HepG2 (cell line): Measurements from ENCODE around the gene TBKBP1. TPM values are rescaled to one million over a fixed set of nuclear protein-coding genes. Genes with fewer than 3 reads are reported as not detected.
A peak's percentile ranks its signal among the peaks of the same experiment; 100 is the strongest.

Experiments
- AFF4 ChIP-seq: sonication (generic); formaldehyde crosslinking; IDR thresholded peaks from 2 replicates; pipeline ENCODE4 v1.4.0; 2020; ENCODE audit warnings: missing genetic modification reagents
- ARNT ChIP-seq: fragments of 450-650 bp; IDR thresholded peaks from 2 replicates; pipeline ENCODE4 v1.6.1; 2017
- CBX1 ChIP-seq: IDR thresholded peaks from one replicate; pipeline ENCODE4 v1.6.1; 2016; ENCODE audit warnings: antibody characterized with exemption, low read depth
- CSRNP1 ChIP-seq: sonication (generic); formaldehyde crosslinking; IDR thresholded peaks from 2 replicates; pipeline ENCODE4 v1.8.1; 2023; ENCODE audit warnings: mild to moderate bottlenecking, missing genetic modification reagents
- ETS1 ChIP-seq: sonication (generic); formaldehyde crosslinking; IDR thresholded peaks from 2 replicates; pipeline ENCODE4 v1.4.0; 2020; ENCODE audit warnings: missing genetic modification reagents
- KLF9 ChIP-seq: IDR thresholded peaks from 2 replicates; pipeline ENCODE4 v1.6.1; 2016; ENCODE audit warnings: low read depth
- NCOR1 ChIP-seq: fragments of 200-600 bp; sonication (generic); IDR thresholded peaks from 2 replicates; pipeline ENCODE4 v1.7.0; 2017; ENCODE audit warnings: antibody characterized with exemption, low read length, borderline replicate concordance
- RFX1 ChIP-seq: fragments of 450-650 bp; IDR thresholded peaks from 2 replicates; pipeline ENCODE4 v1.6.1; 2017
- RFX3 ChIP-seq: IDR thresholded peaks from 2 replicates; pipeline ENCODE4 v1.6.1; 2016; ENCODE audit warnings: missing biosample characterization, missing genetic modification reagents
- RNF219 ChIP-seq: sonication (generic); formaldehyde crosslinking; IDR thresholded peaks from 2 replicates; pipeline ENCODE4 v1.5.0; 2020; ENCODE audit warnings: mild to moderate bottlenecking, missing genetic modification reagents
- ZBTB14 ChIP-seq: sonication (generic); formaldehyde crosslinking; IDR thresholded peaks from 2 replicates; pipeline ENCODE4 v1.4.0; 2020; ENCODE audit warnings: missing genetic modification reagents
- ZFP41 ChIP-seq: sonication (generic); formaldehyde crosslinking; IDR thresholded peaks from 2 replicates; pipeline ENCODE4 v1.4.0; 2020; ENCODE audit warnings: mild to moderate bottlenecking, missing genetic modification reagents, borderline replicate concordance
- ZNF124 ChIP-seq: sonication (generic); formaldehyde crosslinking; IDR thresholded peaks from 2 replicates; pipeline ENCODE4 v1.4.0; 2020; ENCODE audit warnings: missing genetic modification reagents
- ZNF281 ChIP-seq: sonication (generic); formaldehyde crosslinking; IDR thresholded peaks from 2 replicates; pipeline ENCODE4 v1.4.0; 2020; ENCODE audit warnings: missing genetic modification reagents, borderline replicate concordance
- ZNF383 ChIP-seq: sonication (generic); formaldehyde crosslinking; IDR thresholded peaks from 2 replicates; pipeline ENCODE4 v1.4.0; 2020; ENCODE audit warnings: missing genetic modification reagents, mild to moderate bottlenecking, borderline replicate concordance
- polyA plus RNA-seq, 8 experiments: library from polyadenylated mRNA; depleted of rRNA in 3 of 8; stranded (reverse) in 7 of 8; unstranded in 1 of 8; fragments of >200 nt; fragmentation: Illumina TruSeq in 4 of 8; extraction: Trizol in 4 of 8; gene quantifications; 2 replicates each; pipeline versions ENCODE4 v1.2.1 to v1.2.3, GENCODE V29; 2011 to 2016; ENCODE audit warnings: low read depth in 4 of 8, missing spikeins in 1 of 8, mixed read lengths in 1 of 8; ENCODE audit not compliant: insufficient read depth in 1 of 8
- total RNA-seq, 5 experiments: library from RNA; depleted of rRNA; stranded (reverse); fragments of >200 nt; fragmentation: Illumina TruSeq; extraction: Trizol; gene quantifications; 2 replicates each; pipeline ENCODE4 v1.2.3, GENCODE V29; 2016; ENCODE audit warnings: low read depth in 1 of 5

The TBKBP1 gene
- total and polyA plus RNA-seq, 2 of the 13 experiments (the other 11 are each of a cell fraction or from before 2014, with no cell fraction given): 2.6 to 7.0 TPM

- peak; percentile 46; the same call in 1 of the 2 replicates for TF ChIP-seq AFF4 (CRISPR knock-in tag)
- TF ChIP-seq RNF219: peak; percentile 57; the same call in 1 of the 2 replicates
- TF ChIP-seq CBX1: peak; percentile 97
- peak; percentile 93 for TF ChIP-seq CSRNP1 (CRISPR knock-in tag)
- no peak for TF ChIP-seq ARNT
- TF ChIP-seq ZBTB14 (CRISPR knock-in tag): peak; percentile 38; the same call in 1 of the 2 replicates
- peak; percentile 94; the same call in 1 of the 2 replicates for TF ChIP-seq ZFP41
- peak; percentile 31; the same call in 1 of the 2 replicates for TF ChIP-seq NCOR1
- 0 out of 2 replicates have a peak, but pooled peaks have one; percentile 58 for TF ChIP-seq ETS1 (CRISPR knock-in tag)
- TF ChIP-seq RFX3 (CRISPR knock-in tag): no peak
- peak; percentile 68 for TF ChIP-seq ZNF124 (CRISPR knock-in tag)
- peak; percentile 65; the same call in 1 of the 2 replicates for TF ChIP-seq KLF9 (CRISPR knock-in tag)
- peak; percentile 93 for TF ChIP-seq ZNF281 (CRISPR knock-in tag)
- peak; percentile 70; the same call in 1 of the 2 replicates for TF ChIP-seq RFX1
- TF ChIP-seq ZNF383 (CRISPR knock-in tag): peak; percentile 85; the same call in 1 of the 2 replicates
Measured at GRCh38 chr17:47649153-47649971, 44.6 kb upstream of the TBKBP1 start, which contains the start of gene KPNB1 (continued).
